Heart left ventricle (tissue), 16 donors: ENCODE data around the gene LIPC. TPM values are rescaled to one million over a fixed set of nuclear protein-coding genes. Genes with fewer than 3 reads are reported as not detected.

Source experiments
- ATAC-seq, 4 donors: fragments of 200-7000 bp; cut with Tn5 transposase; one replicate each; pipeline ENCODE4 v1.9.1; 2020 to 2022; ENCODE audit warnings: moderate library complexity in 4 of 4, mild to moderate bottlenecking in 3 of 4, moderate number of reproducible peaks in 1 of 4
- DNase-seq, 5 donors: peaks; one replicate each; pipeline ENCODE4 v3.0.0-alpha.2; 2020
- H3K27ac ChIP-seq, 12 donors: fragments of 200-600 bp; sonication (generic) in 4 of 12; one replicate each; pipeline versions ENCODE4 v1.5.0 to v1.8.0; 2016 to 2022; ENCODE audit warnings: mild to moderate bottlenecking in 2 of 12
- H3K27me3 ChIP-seq, 9 donors: fragments of 200-600 bp; sonication (generic) in 2 of 9; one replicate each; pipeline versions ENCODE4 v1.5.1 to v1.8.0; 2016 to 2022; ENCODE audit warnings: mild to moderate bottlenecking in 3 of 9
- H3K36me3 ChIP-seq, 9 donors: fragments of 200-600 bp; sonication (generic) in 2 of 9; one replicate each; pipeline versions ENCODE4 v1.5.0 to v1.8.0; 2018 to 2022; ENCODE audit warnings: mild to moderate bottlenecking in 2 of 9
- H3K4me1 ChIP-seq, 12 donors: fragments of 200-600 bp; sonication (generic) in 4 of 12; one replicate each; pipeline versions ENCODE4 v1.5.0 to v1.8.0; 2016 to 2022; ENCODE audit warnings: mild to moderate bottlenecking in 3 of 12
- H3K4me3 ChIP-seq, 12 donors: fragments of 200-600 bp; sonication (generic) in 4 of 12; one replicate each; pipeline versions ENCODE4 v1.5.0 to v1.8.0; 2017 to 2022; ENCODE audit warnings: mild to moderate bottlenecking in 9 of 12, moderate library complexity in 4 of 12
- H3K9me3 ChIP-seq, 12 donors: fragments of 200-600 bp; sonication (generic) in 4 of 12; one replicate each; pipeline versions ENCODE4 v1.5.0 to v1.8.0; 2016 to 2022; ENCODE audit warnings: mild to moderate bottlenecking in 1 of 12
- POLR2A ChIP-seq, 2 donors: fragments of 450-650 bp; IDR thresholded peaks; one replicate each; pipeline ENCODE4 v1.6.1; 2017; ENCODE audit warnings: antibody characterized with exemption in 2 of 2, mild to moderate bottlenecking in 2 of 2, moderate library complexity in 2 of 2
- WGBS, 4 donors: extraction: QIAGEN DNeasy Blood & Tissue Kit in 2 of 4; methylation state at CpG; one replicate each; pipeline versions ENCODE4 v1.1.5 to v1.1.7; 2013 to 2018; 5-methylcytosine and 5-hydroxymethylcytosine counted together
- intact Hi-C, 10 donors: fragments of 100-400 bp; cut with DNase I; formaldehyde crosslinking; loops; one replicate each; pipeline versions ENCODE4 v1.11.1 to v1.14.2; 2022
- polyA plus RNA-seq, 2 donors: library from polyadenylated mRNA; stranded (reverse); fragments of 200-250 nt; gene quantifications; one replicate each; pipeline ENCODE4 v1.2.3, GENCODE V29; 2013
- total RNA-seq, 9 donors: library from RNA; depleted of rRNA in 2 of 9; stranded (reverse); fragments of >200 nt in 2 of 9; fragmentation: NEBNext Ultra II Directional in 3 of 9; extraction: Animal tissue kit (Norgen Biotek cat#: 25700) in 3 of 9; gene quantifications; one replicate each; pipeline versions ENCODE4 v1.1.0 to v1.2.4, GENCODE V29; 2016 to 2023
- TF ChIP-seq, protein P1 (sequence below), 12 donors: fragments of 200-600 bp; sonication (generic) in 4 of 12; IDR thresholded peaks; one replicate each; pipeline versions ENCODE4 v1.5.0 to v1.8.0; 2018 to 2022; ENCODE audit warnings: antibody characterized with exemption in 12 of 12, mild to moderate bottlenecking in 5 of 12
- donor health status: ischemic (EF 13 %, LVEDD 7.1; RV severe dilation, severe dysfunction).
- donor health status: healthy with polysubstance abuse.
- donor health status: DM: no; HTN: yes; CAD: no.
- donor health status: DM: no; HTN: no; CAD: no.
- donor health status: ischemic (EF 25% LVEDD 6.9; RV normal size, moderate dysfunction).
- donor health status: ischemic (EF 25% LVEDD 5.7; RV mildly dilated, moderate dysfunction).
- donor health status: healthy.
- donor health status: DM: yes; HTN: yes; CAD: no.
- donor health status: ischemic (EF 35%, LVEDD 5.7; RV mildly dilated, moderate dysfunction).
- donor health status: nonischemic (EF 11% LVEDD 7.7; RV severe dilation, severe dysfunction).
- donor health status: DM: yes; HTN: yes; CAD: no.
- donor health status: PGD.
- donor health status: ischemic (EF 29% LVEDD 5.4; RV normal size, mild dysfunction).
- donor health status: nonischemic (EF 23%, LVEDD 6.1; RV moderate dilation, normal function).

Gene LIPC
- total and polyA plus RNA-seq, 11 donors = 0.10 to 1.4 (median 0.55) TPM; not detected in 1

GRCh38 chr15:58569455-58569854 is 137.7 kb downstream of the LIPC start:
- ATAC-seq (no peak), DNase-seq (no peak)
- Histone ChIP-seq H3K4me1 (peaks cover 0 to 16% (median 0%) of the 10 kb centered on the region in 12 donors), H3K27me3 (no peaks in the 10 kb centered on the region), H3K36me3 (no peaks in the 10 kb centered on the region), H3K9me3 (peaks cover 0 to 9% (median 0%) of the 10 kb centered on the region in 12 donors), H3K27ac (no peak overlapping the region), H3K4me3 (no peak overlapping the region)
- intact Hi-C loops = loop anchor here in 1 of 10 donors (10.0 kb wide), 1 partner anchor 85 kb away; no protein-coding TSS in a partner anchor
- WGBS, 4 donors = 94 to 100% (median 95%) methylated on average over 1 of the region's 1 CpG
- no peak for TF ChIP-seq POLR2A (IDR thresholded peaks at IDR 0.05)
- TF ChIP-seq, protein P1, sequence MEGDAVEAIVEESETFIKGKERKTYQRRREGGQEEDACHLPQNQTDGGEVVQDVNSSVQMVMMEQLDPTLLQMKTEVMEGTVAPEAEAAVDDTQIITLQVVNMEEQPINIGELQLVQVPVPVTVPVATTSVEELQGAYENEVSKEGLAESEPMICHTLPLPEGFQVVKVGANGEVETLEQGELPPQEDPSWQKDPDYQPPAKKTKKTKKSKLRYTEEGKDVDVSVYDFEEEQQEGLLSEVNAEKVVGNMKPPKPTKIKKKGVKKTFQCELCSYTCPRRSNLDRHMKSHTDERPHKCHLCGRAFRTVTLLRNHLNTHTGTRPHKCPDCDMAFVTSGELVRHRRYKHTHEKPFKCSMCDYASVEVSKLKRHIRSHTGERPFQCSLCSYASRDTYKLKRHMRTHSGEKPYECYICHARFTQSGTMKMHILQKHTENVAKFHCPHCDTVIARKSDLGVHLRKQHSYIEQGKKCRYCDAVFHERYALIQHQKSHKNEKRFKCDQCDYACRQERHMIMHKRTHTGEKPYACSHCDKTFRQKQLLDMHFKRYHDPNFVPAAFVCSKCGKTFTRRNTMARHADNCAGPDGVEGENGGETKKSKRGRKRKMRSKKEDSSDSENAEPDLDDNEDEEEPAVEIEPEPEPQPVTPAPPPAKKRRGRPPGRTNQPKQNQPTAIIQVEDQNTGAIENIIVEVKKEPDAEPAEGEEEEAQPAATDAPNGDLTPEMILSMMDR (IDR thresholded peaks at IDR 0.05) = no peak

DNA sequence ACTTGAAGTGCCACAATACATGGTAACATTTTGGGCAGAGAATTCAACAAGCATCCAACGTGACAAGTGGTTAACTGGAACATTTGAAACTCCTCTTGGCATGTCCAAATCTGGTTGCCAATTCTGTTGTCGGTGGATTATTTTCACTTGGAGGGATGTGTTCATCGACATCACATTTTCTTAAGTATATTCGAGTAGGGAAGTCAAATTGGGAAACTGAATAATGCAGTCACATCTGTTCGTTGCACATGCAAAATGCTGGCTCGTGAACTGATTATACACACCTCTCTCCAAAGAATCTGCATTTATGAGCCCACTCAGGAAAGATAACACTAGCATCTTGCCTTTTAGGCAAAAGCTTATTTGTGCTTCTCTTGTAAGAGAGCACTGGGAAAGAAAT is 139.7 kb downstream of the LIPC start:
- 81 to 90% (median 85%) methylated on average over 6 of the region's 6 CpGs for WGBS, 4 donors

DNA sequence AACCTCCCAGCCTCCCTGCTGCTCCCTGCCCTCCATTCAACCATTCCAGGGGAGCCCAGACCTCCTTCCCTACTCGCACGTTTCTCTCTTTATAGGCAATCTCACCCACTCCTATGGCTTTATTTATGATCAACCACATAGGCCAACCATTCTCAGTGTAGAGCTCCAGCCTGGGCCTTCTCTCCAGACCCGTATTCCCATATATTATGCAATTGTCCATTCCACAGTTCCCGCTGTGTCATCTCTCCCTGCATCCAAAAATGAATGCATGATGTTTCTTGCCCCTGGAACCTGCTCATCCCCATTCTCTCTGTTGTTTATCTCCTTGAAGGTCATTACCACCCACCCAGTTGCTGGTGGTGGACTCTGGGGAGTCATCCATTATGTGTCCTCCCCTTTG is 140.7 kb downstream of the LIPC start:
- TF ChIP-seq POLR2A (IDR thresholded peaks at IDR 0.05) = no peak
- no peak overlapping the region for H3K4me3 ChIP-seq

More for the DNA sequence above, 139.7 kb downstream of the LIPC start:
- no peak for DNase-seq
- intact Hi-C loops = loop anchor here in 1 of 10 donors (10.0 kb wide), 1 partner anchor 307 kb away; no protein-coding TSS in a partner anchor
- Histone ChIP-seq H3K36me3 (no peaks in the 10 kb centered on the region), H3K9me3 (peaks cover 0 to 9% (median 0%) of the 10 kb centered on the region in 12 donors), H3K27me3 (no peaks in the 10 kb centered on the region), H3K27ac (no peak overlapping the region), H3K4me1 (peaks cover 0 to 16% (median 0%) of the 10 kb centered on the region in 12 donors), H3K4me3 (no peak overlapping the region)
- no peak for TF ChIP-seq POLR2A (IDR thresholded peaks at IDR 0.05)
- TF ChIP-seq, protein P1 (IDR thresholded peaks at IDR 0.05) = no peak
- ATAC-seq = no peak

GRCh38 chr15:58573270-58573669 is 141.5 kb downstream of the LIPC start:
- H3K36me3 ChIP-seq = no peaks in the 10 kb centered on the region
- 90 to 96% (median 92%) methylated on average over 4 of the region's 4 CpGs for WGBS, 4 donors
- no peaks in the 10 kb centered on the region for H3K27me3 ChIP-seq
- H3K4me3 ChIP-seq = no peak overlapping the region
- no peak overlapping the region for H3K27ac ChIP-seq
- intact Hi-C loops = loop anchor here in 1 of 10 donors (10.0 kb wide), 1 partner anchor 308 kb away; no protein-coding TSS in a partner anchor
- ATAC-seq = no peak
- H3K9me3 ChIP-seq = peaks cover 0 to 9% (median 0%) of the 10 kb centered on the region in 12 donors
- no peak for DNase-seq
- H3K4me1 ChIP-seq = peaks cover 0 to 7% (median 0%) of the 10 kb centered on the region in 12 donors
- TF ChIP-seq POLR2A (IDR thresholded peaks at IDR 0.05) = no peak
- TF ChIP-seq, protein P1 (IDR thresholded peaks at IDR 0.05) = no peak

More for the DNA sequence above, 140.7 kb downstream of the LIPC start:
- Histone ChIP-seq H3K27me3 (no peaks in the 10 kb centered on the region), H3K36me3 (no peaks in the 10 kb centered on the region), H3K27ac (no peak overlapping the region), H3K4me1 (peaks cover 0 to 14% (median 0%) of the 10 kb centered on the region in 12 donors), H3K9me3 (peaks cover 0 to 9% (median 0%) of the 10 kb centered on the region in 12 donors)
- DNase-seq (no peak), ATAC-seq (no peak)
- WGBS, 4 donors = 83 to 98% (median 90%) methylated on average over 4 of the region's 4 CpGs
- intact Hi-C loops = loop anchor here in 1 of 10 donors (10.0 kb wide), 1 partner anchor 308 kb away; no protein-coding TSS in a partner anchor
